Activated CD4-positive, CD25-positive, alpha-beta regulatory T cell treated with anti-CD3 and anti-CD28 coated beads, Interleukin-2, amount 50 U/mL, for 16 hours (primary cell): ENCODE data around the gene CEACAM19.
"Not testable (repeated sequence)": the region's sequence is repeated elsewhere in the genome, so short reads cannot be mapped to it uniquely, and the experiment has no call there.

Experiments
- DNase-seq: peaks from one replicate; pipeline ENCODE4 v3.0.0-alpha.2; 2020; ENCODE audit warnings: low read depth, low spot score

Gene CEACAM19

DNA sequence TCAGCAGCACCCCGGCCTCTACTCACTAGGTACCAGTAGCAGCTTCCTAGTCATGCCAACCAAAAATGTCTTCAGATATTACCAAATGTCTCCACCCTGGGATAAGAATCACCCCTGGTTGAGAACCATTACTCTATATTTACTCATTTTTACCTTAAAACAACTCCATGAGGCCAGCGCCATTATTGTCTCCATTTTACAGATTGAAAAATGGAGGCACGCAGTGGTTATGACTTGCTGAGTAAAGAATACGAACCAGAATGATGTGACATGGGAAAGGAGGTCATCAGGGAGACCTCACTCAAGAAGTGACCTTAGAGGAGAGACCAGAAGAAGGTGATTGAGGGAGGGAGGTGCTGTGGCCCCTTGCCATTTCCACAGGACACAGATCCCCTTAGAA, 2.2 kb downstream of the CEACAM19 start:
- no peak for DNase-seq

DNA sequence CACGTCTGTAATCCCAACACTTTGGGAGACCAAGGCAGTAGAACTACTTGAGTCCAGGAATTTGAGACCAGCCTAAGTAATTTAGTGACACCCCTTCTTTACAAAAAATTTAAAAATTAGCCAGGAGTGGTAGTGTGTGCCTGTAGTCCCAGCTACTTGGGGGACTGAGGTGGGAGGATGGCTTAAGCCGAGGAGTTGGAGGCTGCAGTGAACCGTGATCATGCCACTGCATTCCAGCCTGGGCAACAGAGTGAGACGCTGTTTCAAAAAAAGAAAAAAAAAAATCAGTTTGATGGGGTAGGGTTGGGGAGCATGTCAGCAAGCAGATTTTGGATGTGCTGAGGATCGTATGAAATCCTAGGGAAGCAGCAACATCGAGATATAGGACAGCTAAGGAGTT, 4.2 kb downstream of the CEACAM19 start:
- DNase-seq: no peak

DNA sequence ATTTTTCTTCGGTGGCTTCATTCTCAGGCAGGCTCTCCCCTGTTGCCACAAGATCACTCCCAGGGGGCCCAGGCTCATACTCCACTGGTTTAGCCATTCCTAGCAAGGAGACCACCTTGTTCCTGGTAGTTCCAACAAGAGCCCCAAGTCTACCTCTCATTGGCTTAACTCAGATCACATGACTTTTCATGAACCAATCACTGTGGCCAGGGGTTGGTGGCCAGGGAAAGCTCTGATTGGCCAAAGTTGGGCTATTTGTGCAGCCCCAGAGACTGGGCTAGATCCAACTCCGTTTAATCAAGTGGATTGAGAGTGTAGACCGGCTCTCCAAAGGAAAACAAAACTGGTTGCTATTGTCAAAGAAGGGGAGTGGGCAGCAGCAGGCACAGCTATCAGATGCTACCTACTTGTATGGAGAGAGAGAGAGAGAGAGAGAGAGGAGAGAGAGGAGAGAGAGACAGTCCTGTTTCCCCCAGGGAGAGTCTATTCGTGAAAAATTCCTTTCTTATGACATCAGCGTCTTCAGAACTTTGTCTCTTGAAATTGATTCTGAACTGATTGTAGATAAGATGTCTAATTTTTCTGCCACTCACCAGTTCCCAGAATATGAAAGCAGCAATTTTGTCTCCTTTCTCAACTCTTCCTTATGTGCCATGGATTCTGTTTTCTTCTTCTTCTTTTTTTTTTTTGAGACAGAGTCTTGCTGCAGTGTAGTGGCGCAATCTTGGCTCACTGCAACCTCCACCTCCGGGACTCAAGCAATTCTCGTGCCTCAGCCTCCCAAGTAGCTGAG, 5.9 kb downstream of the CEACAM19 start:
- no peak for DNase-seq

DNA sequence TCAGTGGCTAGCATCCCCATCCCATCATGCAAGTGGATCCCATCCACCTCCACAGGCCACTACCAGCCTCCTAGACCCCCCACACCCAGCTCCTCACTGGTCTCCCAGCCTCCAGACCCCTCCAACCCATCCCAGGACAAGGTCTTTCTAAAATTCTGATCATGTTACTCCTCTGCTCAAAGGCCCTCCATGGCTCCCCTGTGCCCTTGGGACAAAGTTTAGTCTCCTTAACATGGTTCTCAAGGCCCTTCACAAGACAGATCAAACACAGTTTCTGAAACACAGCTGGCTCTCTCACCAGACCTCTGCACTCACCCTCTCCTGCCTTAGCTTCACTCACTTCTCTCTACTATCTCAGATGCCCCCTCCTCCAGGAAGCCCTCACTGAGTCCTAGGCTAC, 9.3 kb downstream of the CEACAM19 start:
- DNase-seq: no peak

DNA sequence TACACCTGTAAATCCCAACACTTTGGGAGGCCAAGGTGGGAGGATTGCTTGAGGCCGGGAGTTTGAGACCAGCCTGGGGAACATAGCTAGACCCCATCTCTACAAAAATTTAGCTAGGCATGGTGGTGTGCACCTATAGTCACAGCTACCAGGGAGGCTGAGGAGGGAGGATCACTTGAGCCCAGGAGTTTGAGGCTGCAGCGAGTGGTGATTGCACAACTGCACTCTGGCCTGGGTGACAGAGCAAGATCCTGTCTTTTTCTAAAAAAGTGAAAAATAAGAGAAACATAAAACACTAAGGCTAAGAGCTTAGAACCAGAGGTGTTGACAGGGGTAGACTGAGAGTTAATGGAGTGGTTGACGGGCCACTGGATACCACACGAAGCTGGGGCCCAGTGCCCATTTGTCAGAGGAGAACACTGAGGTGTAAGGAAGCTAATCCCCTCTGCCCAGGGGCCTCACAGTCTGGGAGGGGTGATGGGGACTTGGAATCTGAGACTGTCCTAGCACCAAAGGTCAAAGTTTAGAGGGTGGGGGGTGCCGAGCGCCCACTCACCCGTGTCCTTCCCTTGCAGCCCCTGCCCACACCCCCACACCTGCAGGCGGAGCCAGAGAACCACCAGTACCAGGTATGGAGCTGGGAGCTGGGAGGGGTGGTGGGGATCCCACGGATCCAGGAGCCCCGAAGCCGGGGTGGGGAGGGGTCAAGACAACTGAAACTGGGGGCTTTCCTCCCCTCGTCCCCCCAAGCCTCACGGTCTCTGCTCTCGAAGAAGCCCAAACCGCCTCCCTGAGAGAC, 10.9 kb downstream of the CEACAM19 start:
- no peak for DNase-seq

DNA sequence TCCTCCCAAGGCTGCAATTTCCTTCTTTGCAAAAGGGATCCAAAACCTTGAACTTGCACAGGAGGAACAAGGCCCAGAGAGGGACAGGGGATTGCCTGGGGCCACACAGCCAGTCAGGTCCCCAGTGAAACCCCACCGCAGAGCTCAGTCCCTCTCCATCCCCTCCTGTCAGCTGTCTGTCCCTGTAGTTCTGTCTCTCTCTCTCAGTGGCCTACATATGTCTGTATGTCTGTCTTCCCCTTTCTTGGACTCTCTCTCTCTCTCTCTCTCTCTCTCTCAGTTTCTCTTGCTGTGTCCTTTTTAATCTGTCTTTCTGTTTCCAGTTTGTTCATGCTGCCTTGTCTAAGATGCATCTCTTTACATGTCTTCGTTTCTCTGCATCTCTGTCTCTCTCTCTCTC, 11.5 kb downstream of the CEACAM19 start:
- no peak for DNase-seq

DNA sequence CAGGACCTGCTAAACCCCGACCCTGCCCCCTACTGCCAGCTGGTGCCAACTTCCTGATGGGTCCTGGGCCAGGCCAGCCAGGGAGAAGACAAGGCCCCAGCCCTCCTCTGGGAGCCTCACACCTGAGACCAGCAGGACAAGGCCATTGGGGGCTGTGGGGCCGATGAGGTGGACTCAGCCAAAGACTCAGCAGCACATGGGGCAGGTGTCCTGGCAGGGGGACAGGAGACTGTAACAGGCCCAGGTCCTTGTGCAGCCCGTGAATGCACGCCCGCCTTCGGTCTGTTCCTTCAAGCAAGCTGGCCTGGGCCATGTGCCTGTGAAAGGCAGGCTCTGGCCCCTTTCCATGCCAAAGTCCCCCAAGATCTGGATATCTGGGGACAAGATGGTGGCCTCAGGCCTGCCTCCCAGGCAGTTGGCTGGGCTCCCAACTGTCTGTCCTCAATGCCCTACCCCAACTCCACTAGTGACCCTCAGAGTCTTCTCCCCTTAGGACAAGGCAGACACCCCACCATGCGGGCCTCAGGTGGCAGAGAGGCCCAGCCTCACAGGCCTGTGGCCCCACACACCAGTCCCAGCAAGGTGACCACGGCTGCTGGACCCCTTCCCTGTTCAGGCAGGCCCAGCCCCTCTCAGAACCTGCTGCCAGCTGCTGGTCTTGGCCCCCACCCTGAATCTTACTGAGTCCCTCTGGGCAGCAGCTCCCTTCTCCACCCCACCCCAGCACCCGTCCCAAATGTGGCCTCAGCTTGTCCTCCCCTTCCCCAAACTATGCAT, 12.3 kb downstream of the CEACAM19 start:
- DNase-seq: no peak

DNA sequence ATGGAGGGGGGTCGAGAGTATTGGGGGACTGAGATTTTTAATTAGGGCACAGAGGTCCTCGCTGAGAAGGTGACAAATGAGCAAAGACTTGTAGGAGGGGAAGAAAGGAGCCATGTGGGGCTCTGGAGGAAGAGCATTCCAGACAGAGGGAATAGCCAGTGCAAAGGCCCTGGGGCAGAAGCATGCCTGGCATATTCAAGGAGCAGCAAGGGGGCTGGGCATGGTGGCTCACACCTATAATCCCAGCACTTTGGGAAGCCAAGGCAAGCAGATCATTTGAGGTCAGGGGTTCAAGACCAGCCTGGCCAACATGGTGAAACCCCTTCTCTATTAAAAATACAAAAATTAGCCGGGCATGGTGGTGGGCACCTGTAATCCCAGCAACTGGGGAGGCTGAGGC, 13.1 kb downstream of the CEACAM19 start:
- not testable (repeated sequence) for DNase-seq

DNA sequence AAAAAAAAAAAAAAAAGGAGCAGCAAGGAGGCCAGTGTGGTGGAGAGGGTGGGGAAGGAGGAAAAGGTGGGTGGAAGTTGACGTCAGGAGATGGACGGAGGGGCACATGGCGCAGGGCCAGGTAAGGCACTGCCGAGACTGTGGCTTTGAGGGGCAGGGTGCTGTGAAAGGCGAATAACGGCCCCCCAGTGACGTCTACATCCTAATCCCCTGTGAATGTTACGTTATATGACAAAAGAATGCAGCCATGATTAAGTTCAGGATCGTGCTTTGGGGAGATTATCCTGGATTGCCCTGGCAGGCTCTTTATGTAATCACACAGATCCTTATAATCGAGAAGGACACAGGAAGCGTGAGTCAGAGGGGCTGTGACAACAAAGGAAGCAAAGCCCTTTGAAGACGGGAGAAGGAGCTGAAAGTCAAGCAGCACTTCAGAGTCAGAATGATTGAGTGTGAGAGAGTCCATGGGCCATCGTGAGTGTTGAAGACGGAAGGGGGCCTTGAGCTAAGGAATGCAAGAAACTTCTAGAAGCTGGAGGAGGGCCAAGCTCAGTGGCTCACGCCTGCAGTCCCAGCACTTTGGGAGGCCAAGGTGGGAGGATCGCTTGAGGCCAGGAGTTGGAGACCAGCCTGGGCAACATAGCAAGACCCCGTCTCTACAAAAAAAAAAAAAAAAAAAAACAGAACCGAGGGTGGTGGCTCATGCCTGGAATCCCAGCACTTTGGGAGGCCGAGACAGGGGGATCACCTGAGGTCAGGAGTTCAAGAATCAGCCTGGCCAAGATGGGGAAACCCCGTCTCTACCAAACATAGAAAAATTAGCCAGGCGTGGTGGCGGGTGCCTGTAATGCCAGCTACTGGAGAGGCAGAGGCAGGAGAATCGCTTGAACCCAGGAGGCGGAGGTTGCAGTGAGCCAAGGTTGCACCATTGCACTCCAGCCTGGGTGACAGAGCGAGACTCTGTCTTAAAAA, 13.9 kb downstream of the CEACAM19 start:
- no peak for DNase-seq

DNA sequence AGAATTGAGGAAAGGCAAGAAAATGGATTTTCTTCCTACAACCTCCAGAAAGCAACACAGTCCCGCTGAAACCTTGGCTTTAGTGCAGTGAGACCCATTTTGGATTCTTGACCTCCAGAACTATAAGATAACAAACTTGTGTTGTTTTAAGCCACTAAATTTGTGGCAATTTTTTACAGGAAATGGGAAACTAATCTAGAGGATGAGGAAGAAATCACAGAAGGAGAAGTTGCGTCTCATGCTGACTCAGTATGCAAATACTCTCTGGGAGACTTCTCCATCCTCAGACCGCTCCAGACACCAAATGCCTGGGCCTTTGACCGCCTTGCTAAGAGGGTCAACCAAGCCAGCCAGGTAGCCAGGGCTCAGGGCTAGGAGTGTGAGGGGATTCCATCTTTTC, 14.6 kb downstream of the CEACAM19 start:
- DNase-seq: no peak

DNA sequence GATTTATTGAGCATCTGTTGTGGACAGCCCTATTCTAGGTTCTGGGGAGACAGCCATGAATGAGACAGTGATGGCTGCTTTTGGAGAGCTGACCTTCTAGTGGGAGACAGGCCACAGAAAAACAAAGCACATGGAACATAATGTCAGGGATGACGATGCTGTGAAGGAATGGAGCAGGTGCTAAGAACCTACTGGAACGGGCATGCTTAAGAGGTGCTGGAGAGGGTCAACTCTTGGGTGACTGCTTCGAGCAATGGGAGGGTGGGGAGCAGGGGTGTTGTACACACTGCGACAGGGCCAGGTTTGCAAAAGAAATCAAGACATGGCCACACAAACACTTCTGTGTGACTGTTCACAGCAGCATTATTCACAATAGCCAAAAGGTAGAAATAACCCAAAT, 15.6 kb downstream of the CEACAM19 start:
- DNase-seq: no peak

DNA sequence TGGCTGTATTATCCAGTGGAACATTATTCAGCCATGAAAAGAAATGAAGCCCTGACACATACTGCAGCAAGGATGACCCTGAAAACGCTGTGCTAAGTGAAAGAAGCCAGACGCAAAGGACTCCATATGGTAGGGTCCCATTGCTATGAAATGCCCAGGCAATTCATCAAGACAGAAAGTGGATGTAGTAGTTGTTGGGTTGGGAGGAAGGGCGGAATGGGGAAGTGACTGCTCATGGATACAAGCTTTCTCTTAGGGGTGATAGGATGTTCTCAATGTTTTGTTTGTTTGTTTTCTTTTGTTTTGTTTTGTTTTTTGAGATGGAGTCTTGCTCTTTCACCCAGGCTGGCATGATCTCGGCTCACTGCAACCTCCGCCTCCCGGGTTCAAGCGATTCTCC, 16.6 kb downstream of the CEACAM19 start:
- DNase-seq: no peak

DNA sequence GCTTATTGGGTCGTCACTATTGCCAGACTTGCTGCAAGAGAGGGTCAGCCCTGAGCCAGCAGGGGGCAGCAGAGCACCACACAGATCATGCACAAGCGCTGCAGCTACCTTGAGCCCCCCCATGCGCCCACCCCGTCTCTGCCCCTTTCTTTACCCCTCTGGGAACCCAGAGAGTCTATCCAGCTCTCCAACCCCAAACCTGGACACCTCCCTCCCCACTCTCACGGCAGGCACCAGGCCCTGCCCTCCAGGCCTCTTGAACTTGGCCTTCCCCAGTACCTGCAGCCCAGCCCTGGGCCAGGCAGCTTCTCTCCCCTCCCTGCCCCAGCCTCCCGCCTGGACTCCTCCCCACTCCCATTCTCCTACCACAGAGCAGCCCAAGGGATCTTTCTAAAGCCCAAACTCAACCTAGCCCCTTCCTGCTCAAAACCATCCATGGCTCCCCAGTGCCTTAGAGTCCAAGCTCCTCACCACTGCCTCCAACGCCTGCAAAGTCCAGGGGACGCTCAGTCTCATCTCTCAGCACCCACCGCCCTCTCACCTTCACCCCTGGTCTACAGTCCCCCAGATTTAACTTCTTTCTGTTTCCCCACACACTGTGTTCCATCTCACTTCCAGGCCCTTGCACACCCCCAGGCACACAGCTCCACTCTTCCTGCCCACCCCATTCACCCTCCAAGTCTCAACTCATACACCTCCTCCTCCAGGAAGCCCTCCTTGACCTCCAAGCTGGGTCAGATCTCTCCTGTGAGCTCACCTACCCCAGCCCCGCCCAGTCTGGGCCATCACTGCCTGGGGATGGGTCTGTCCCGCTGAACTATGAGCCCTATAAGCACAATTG, 18.2 kb downstream of the CEACAM19 start:
- peak; percentile 47 for DNase-seq

DNA sequence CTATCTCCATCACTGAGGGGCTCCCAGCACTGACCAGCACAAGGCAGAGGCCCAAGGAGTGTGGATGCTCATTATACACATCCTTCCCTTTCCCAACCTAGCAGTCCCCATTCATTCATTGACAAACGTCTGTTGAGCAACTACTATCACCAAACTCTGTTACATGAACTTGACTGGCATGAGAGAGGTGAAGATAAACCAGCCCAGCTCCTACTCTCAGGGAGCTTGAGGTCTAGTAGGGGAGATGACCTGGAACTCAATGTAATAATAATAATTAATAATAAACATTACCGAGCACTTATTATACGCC, 18.8 kb downstream of the CEACAM19 start:
- DNase-seq: no peak

DNA sequence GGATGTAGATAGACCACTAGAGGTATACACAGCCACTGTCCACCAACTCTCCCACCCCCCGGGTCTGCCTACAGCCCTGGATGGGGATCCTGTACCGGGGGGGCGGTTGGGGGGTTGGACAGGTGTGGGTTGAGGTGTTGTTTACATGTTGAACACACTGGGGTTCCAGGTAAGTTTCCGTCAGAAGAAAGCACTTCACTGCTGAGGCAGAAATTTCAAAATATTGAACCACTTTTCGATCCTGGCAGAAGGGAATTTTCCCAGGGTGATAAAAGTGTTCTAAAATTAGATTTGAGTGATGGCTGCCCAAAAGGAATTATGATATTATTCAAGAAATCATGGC, 21.1 kb downstream of the CEACAM19 start:
- DNase-seq: no peak

DNA sequence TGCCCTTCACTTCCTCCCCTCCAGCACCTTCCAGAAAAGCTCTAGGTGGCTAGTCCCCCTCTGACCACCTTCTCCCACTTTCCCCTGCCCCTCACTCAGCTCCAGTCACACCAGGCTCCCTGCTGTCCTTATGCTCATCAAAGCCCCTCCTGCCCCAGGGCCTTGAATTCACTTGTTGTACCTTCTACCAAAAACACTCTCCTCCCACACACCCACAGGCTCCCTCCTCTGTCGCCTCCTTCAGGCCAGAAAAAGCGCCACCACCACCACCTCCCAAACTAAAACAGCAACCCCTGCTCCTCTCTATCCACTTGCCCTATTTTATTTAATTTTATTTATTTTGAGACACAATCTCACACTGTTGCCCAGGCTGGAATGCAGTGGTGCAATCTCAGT, 22.9 kb downstream of the CEACAM19 start:
- no peak for DNase-seq

DNA sequence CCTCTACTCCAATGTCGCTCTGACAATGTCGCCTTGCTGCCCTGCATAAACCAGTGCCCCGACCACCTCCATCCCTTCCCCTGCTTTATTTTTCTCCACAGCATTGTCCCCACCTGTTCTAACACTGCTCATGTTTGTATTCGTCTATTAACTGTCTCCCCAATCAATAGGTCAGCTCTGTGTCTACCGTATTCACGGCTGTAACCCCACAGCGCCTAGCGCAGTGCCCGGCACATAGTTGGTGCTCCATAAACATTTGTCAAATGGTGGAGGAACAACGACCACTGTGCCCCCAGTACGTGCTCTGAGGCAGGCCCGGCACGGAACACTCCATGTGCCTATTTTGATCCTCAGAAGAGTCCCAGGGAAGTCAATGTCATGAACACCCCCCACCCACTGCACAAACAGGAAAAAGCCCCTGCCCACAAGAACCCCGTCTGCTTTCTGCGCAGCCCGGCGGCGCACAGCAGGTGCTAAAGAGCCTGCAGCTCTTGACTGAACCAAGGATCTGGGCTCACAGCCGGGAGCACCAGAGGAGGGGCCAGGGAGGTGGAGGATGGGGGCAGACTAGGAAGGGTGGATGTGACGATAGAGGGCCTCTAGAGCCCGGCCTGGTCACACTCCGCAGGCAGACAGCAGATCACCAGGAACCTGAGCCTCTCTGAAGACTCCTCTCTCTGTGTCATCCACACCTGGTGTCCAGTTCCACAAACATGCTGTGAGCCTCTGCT, 25.8 kb downstream of the CEACAM19 start:
- DNase-seq: no peak

DNA sequence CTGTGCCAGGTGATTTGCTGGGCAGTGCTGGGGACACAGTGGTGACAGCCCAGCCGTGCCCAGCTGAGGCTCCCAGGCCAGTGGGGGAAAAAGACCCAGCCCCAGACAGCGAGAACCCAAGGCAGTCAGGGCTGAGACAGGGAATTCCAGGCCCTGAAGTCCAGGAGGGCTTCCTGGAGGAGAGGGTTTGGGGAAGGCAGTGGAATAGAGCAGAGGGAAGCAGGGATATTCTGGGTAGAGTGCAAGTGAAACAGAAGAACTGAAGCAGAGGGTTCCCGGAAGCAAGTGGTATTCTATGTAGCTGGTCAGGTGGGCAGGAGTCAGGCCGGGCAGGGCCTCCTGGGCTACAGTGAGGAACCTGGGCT, 26.4 kb downstream of the CEACAM19 start:
- no peak for DNase-seq

DNA sequence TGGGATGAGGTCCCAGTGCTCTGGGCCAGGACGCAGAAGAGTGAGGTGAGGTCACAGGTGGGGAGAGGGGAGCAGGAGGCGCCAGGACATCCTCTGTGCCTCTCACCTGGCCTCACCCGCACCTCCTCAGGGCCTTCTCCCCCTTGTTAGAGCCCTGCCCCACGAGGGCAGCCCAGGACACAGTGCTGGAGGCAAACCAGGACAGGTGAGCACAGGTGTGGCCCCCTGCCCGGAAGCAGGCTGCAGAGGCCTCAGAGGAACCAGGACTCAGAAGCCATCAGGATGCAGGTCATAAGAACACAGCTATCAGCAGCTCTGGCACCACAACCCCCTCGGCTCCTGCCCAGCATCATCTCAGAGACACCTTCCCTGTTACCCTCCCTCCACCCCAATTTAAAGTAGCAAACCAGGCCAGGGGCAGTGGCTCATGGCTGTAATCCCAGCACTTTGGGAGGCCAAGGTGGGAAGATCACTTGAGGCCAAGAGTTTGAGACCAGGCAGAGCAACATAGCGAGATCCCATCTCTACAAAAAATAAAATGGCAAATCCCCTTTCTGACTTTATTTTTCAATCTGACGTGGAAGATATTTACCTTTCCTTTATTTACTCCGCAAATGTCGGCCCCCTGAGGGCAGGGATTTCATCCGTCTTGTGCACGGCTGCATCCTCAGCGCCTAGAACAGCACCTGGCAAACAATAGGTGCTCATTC, 27.4 kb downstream of the CEACAM19 start, which contains the start of gene CEACAM16:
Gene CEACAM16 (plus strand): TSS at position 660 of the 710 bp plus-strand sequence. CDS start 2,306 bp downstream, outside the sequence.
- DNase-seq: no peak
